Epithelial cell of proximal tubule (primary cell): Measurements from ENCODE around the gene TAF13. TPM values are rescaled to one million over a fixed set of nuclear protein-coding genes. Genes with fewer than 3 reads are reported as not detected.

Experiments used
- DNase-seq: peaks from one replicate; pipeline ENCODE4 v3.0.0-alpha.2; 2011; ENCODE audit warnings: low read depth
- H3K4me3 ChIP-seq: 2 replicates; pipeline ENCODE4 v1.5.1; 2011; ENCODE audit warnings: low read depth, mild to moderate bottlenecking, low read length
- total RNA-seq: library from RNA; depleted of rRNA; stranded (reverse); fragments of >200 nt; gene quantifications from 2 replicates; pipeline ENCODE4 v1.2.3, GENCODE V29; 2015
- TF ChIP-seq, protein P1 (sequence below): conservative IDR thresholded peaks from 2 replicates; pipeline ENCODE4 v1.5.1; 2012; ENCODE audit warnings: low read depth, mild to moderate bottlenecking, low read length

The TAF13 gene
- total RNA-seq, 1 donor from 2014 or later = 44.5 TPM

DNA sequence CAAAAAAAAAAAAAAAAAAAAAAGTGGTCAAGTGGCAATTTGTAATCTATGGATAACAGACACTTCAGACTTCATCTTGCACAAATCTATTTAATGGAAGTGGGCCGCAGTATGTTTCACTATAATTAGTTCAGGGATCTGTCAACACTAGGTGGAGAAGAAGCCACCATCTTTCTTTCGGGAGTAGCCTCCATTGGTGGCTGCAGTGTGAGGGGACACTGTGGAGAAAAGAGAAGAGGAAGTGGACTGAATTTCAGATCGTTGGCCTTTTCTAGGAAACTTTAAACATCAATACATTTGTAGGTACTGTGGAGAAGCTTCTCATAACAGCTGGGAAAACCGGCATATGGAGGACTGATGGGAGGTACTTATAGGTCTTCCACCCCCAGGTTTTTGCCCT is 30.1 kb upstream of the TAF13 start:
- H3K4me3 ChIP-seq = no peak overlapping the region
- TF ChIP-seq, protein P1, sequence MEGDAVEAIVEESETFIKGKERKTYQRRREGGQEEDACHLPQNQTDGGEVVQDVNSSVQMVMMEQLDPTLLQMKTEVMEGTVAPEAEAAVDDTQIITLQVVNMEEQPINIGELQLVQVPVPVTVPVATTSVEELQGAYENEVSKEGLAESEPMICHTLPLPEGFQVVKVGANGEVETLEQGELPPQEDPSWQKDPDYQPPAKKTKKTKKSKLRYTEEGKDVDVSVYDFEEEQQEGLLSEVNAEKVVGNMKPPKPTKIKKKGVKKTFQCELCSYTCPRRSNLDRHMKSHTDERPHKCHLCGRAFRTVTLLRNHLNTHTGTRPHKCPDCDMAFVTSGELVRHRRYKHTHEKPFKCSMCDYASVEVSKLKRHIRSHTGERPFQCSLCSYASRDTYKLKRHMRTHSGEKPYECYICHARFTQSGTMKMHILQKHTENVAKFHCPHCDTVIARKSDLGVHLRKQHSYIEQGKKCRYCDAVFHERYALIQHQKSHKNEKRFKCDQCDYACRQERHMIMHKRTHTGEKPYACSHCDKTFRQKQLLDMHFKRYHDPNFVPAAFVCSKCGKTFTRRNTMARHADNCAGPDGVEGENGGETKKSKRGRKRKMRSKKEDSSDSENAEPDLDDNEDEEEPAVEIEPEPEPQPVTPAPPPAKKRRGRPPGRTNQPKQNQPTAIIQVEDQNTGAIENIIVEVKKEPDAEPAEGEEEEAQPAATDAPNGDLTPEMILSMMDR = no peak
- no peak for DNase-seq

DNA sequence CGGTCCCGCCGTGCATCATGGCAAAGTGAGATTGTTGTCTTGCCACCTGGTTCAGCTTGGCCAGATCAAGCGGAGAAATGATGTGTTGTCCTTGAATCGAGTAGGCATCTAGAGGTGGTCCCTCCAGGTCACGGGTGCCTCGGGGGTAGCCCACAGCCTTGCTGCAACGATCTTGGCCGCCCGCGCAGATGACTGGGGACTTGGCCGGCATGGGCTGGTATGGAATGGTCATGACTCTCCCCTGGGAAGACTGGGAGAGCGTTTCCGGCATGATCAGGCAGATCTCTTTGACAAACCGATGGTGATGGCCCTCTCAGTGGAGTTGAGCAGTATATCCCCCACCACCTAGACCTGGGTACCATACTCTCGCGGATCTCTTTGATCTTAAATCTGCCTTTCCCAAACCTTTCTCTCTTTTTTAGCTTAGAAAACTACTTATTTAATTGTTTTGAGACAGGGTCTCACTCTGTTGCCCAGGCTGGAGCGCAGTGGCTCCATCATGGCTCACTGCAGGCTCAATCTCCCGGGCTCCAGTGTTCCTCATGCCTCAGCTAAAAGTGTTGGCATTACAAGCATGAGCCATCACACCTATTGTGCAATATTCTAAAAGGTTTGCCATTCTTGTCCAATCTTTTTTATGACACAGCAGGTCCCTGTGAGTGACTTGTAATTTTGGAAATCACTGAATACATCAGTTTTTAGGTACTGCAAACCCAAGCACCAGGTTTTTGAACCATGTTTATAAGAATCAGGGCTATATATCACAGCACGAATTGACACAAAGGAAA is 28.8 kb upstream of the TAF13 start:
- TF ChIP-seq, protein P1 = no peak
- no peak overlapping the region for H3K4me3 ChIP-seq
- DNase-seq = no peak

DNA sequence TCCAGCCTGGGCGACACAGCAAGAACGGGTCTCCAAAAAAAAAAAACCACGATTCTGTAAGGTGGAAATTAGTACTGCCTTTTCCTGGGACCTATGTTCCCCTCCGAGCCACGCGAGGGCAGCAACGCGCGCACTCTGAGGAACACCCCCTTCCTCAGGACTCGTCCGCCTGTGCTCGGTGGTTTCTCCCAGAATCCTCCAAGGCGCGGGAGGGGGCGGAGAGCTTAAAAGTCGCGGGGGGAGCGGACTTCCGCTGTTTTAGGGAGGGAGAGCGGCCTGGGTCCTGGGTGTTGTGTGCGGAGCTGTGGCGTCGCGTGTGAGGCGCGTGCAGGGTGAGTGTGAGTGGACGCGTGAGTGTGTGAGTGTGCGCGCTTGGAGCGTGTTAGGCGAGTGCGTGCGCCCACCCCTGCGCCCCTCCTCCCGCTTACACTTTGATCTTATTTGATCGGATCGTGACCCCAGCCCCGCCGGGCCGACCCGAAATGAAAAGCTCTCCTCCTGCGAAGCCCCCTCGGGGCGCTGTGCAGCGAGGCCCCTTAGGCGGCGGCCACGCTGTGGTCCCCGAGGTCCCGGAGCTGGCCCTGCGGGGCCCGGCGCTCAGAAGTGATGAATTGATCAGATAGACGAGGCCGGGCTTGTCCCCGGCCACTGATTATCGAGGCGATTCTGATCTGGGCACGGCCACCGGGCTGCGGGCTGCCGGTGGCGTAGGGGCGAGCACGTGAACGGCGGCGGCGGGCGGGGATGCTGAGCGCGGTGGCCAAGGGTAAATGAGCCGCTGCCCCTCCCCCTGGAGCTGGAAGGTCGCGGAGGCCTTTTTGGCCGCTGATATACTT is 24.4 kb upstream of the TAF13 start:
- no peak for DNase-seq
- TF ChIP-seq, protein P1 = peak; percentile 79
- peak overlapping the region; percentile 99 for H3K4me3 ChIP-seq

DNA sequence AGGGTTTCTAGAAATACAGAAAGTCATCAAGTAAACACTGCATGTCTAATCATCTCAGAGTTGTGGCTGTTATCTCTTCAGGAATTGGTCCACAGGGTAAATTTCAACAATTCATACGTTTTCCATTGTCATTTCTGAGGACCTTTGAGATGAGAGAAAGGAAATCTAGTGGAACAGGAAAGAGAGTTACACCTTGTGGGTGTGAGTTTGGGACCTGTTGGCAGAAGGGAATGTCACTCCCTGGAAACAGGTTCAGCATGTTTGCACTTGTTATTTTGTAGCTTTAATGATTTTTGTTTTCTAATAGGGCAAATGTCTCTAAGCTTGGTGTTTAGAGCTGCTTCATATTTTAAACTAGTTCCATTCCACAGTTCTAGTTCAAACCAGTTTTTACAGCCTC is 20.3 kb upstream of the TAF13 start:
- TF ChIP-seq, protein P1 = no peak
- no peak for DNase-seq
- no peak overlapping the region for H3K4me3 ChIP-seq

GRCh38 chr1:109095631-109096030 is 19.8 kb upstream of the TAF13 start:
- DNase-seq = no peak
- H3K4me3 ChIP-seq = no peak overlapping the region
- TF ChIP-seq, protein P1 = no peak

GRCh38 chr1:109094871-109095270 is 19.1 kb upstream of the TAF13 start:
- no peak for DNase-seq
- no peak overlapping the region for H3K4me3 ChIP-seq
- TF ChIP-seq, protein P1 = no peak
